ENCODE measurements around the gene ARID2. TPM values are rescaled to one million over a fixed set of nuclear protein-coding genes. Genes with fewer than 3 reads are reported as not detected.

Gene ARID2
- total RNA-seq, 1 donor from 2014 or later: 45.5 TPM

DNA sequence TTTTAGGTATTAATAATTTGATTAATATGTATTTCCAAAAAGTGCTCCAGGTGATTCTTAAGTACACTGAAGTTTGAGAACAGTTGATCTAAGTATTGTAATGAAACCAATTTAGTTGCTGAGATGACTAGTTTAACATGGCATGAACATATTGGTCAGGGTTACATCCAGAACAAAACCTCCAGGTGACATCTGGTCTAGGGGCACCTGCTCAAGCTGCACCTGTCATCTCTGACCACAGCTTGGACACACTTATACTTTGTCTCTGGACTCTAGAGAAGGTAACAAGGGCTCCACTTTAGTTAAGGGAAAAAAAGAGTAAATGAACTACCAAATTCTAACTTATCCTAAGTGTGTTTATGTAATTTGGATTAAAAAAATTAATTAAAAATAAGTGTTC is 8.1 kb downstream of the ARID2 start:
- no peak for DNase-seq
- Mint-ChIP-seq H3K9me3 (ENCODE audit: unreplicated experiment) (no peaks in the 10 kb centered on the region), H3K36me3 (ENCODE audit: unreplicated experiment) (peaks cover 7% of the 10 kb centered on the region), H3K4me1 (ENCODE audit: low read depth, unreplicated experiment) (peaks cover 7% of the 10 kb centered on the region), H3K27ac (ENCODE audit: unreplicated experiment) (no peak overlapping the region), H3K4me3 (ENCODE audit: unreplicated experiment) (no peak overlapping the region), H3K27me3 (ENCODE audit: unreplicated experiment) (no peaks in the 10 kb centered on the region)
- TF ChIP-seq, protein P1, sequence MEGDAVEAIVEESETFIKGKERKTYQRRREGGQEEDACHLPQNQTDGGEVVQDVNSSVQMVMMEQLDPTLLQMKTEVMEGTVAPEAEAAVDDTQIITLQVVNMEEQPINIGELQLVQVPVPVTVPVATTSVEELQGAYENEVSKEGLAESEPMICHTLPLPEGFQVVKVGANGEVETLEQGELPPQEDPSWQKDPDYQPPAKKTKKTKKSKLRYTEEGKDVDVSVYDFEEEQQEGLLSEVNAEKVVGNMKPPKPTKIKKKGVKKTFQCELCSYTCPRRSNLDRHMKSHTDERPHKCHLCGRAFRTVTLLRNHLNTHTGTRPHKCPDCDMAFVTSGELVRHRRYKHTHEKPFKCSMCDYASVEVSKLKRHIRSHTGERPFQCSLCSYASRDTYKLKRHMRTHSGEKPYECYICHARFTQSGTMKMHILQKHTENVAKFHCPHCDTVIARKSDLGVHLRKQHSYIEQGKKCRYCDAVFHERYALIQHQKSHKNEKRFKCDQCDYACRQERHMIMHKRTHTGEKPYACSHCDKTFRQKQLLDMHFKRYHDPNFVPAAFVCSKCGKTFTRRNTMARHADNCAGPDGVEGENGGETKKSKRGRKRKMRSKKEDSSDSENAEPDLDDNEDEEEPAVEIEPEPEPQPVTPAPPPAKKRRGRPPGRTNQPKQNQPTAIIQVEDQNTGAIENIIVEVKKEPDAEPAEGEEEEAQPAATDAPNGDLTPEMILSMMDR (IDR thresholded peaks at IDR 0.05; ENCODE audit: partially characterized antibody, unreplicated experiment): no peak

DNA sequence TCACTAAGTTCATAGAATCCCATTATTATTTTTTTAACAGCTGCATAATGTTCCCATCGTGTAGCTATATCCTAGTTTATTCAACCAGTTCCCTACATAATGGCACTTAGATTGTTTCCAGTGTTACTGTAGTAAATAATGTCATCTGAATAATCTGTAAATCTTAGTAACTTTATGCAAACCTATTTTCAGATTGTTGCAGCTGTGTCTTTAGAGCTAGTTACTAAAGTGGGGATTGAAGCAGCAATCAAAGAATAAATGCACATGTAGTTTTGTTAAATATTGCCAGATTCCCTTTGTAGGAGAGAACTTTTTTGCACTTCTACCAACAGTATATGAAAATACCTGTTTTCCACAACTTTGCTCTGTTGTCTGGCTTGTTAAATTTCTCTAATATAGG is 13.1 kb downstream of the ARID2 start:
- H3K4me3 Mint-ChIP-seq (ENCODE audit: unreplicated experiment): no peak overlapping the region
- no peak for DNase-seq
- no peaks in the 10 kb centered on the region for H3K27me3 Mint-ChIP-seq (ENCODE audit: unreplicated experiment)
- no peak overlapping the region for H3K27ac Mint-ChIP-seq (ENCODE audit: unreplicated experiment)
- peaks cover 1% of the 10 kb centered on the region for H3K4me1 Mint-ChIP-seq (ENCODE audit: low read depth, unreplicated experiment)
- H3K36me3 Mint-ChIP-seq (ENCODE audit: unreplicated experiment): peaks cover 7% of the 10 kb centered on the region
- no peaks in the 10 kb centered on the region for H3K9me3 Mint-ChIP-seq (ENCODE audit: unreplicated experiment)
- TF ChIP-seq, protein P1 (IDR thresholded peaks at IDR 0.05; ENCODE audit: partially characterized antibody, unreplicated experiment): no peak

DNA sequence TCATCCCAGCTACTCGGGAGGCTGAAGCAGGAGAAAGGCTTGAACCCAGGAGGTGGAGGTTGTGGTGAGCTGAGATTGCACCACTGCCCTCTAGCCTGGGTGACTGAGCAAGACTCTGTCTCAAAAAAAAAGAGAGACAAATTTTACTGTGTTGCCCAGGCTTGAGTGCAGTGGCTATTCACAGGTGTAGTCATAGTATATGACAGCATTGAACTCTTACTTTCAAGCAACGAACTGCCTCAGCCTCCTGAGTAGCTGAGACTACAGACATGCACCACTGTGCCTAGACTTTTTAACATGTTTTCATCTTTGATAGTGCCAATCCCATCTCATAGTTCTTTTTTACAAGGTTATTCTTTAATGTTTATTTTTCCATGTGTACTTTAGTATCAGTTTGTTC is 13.7 kb downstream of the ARID2 start:
- no peak overlapping the region for H3K4me3 Mint-ChIP-seq (ENCODE audit: unreplicated experiment)
- peaks cover 7% of the 10 kb centered on the region for H3K36me3 Mint-ChIP-seq (ENCODE audit: unreplicated experiment)
- H3K9me3 Mint-ChIP-seq (ENCODE audit: unreplicated experiment): no peaks in the 10 kb centered on the region
- H3K4me1 Mint-ChIP-seq (ENCODE audit: low read depth, unreplicated experiment): peaks cover 1% of the 10 kb centered on the region
- no peak for DNase-seq
- TF ChIP-seq, protein P1 (IDR thresholded peaks at IDR 0.05; ENCODE audit: partially characterized antibody, unreplicated experiment): no peak
- no peak overlapping the region for H3K27ac Mint-ChIP-seq (ENCODE audit: unreplicated experiment)
- no peaks in the 10 kb centered on the region for H3K27me3 Mint-ChIP-seq (ENCODE audit: unreplicated experiment)

DNA sequence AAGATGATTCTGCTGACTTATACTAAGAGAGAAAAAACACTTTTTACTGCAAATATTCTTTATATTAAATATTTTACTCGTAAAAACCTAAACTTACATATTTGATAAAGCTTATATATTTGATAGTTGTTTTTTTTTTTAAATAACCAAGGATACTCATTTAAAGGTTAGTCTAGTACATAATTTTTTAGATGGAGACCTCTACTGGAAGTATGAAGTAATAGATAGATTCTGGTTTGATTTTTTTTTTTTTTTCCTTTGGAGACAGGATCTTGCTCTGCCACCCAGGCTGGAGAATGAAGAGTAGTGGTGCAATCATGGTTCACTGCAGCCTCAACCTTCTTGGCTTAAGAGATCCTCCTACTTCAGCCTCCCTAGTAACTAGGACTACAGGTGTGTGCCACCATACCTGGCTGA is 16.4 kb downstream of the ARID2 start:
- TF ChIP-seq, protein P1 (IDR thresholded peaks at IDR 0.05; ENCODE audit: partially characterized antibody, unreplicated experiment): no peak
- no peaks in the 10 kb centered on the region for H3K9me3 Mint-ChIP-seq (ENCODE audit: unreplicated experiment)
- DNase-seq: no peak
- peaks cover 7% of the 10 kb centered on the region for H3K36me3 Mint-ChIP-seq (ENCODE audit: unreplicated experiment)
- H3K4me1 Mint-ChIP-seq (ENCODE audit: low read depth, unreplicated experiment): peaks cover 1% of the 10 kb centered on the region
- H3K4me3 Mint-ChIP-seq (ENCODE audit: unreplicated experiment): no peak overlapping the region
- no peak overlapping the region for H3K27ac Mint-ChIP-seq (ENCODE audit: unreplicated experiment)
- no peaks in the 10 kb centered on the region for H3K27me3 Mint-ChIP-seq (ENCODE audit: unreplicated experiment)

DNA sequence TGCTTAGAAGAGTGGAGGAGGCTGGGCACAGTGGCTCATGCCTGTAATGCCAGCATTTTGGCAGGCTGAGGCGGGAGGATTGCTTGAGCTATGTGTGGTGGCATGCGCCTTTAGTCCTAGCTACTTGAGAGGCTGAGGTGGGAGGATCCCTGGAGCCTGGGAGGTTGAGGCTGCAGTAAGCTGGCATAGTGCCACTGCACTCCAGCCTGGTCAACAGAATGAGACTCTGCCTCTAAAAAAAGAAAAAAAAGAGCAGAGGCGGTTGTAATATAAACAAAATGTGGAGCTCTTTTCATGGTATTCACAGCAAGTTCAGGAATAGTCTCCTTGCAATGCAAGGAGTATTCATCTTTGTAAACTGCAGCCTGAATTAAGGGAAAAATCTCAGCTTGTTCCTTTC is 27.2 kb downstream of the ARID2 start:
- no peaks in the 10 kb centered on the region for H3K27me3 Mint-ChIP-seq (ENCODE audit: unreplicated experiment)
- no peaks in the 10 kb centered on the region for H3K36me3 Mint-ChIP-seq (ENCODE audit: unreplicated experiment)
- H3K4me1 Mint-ChIP-seq (ENCODE audit: low read depth, unreplicated experiment): no peaks in the 10 kb centered on the region
- no peak for DNase-seq
- H3K4me3 Mint-ChIP-seq (ENCODE audit: unreplicated experiment): no peak overlapping the region
- TF ChIP-seq, protein P1 (IDR thresholded peaks at IDR 0.05; ENCODE audit: partially characterized antibody, unreplicated experiment): no peak
- no peaks in the 10 kb centered on the region for H3K9me3 Mint-ChIP-seq (ENCODE audit: unreplicated experiment)
- H3K27ac Mint-ChIP-seq (ENCODE audit: unreplicated experiment): no peak overlapping the region

Data from glutamatergic neuron (in vitro differentiated cells).